Stimulated activated CD8-positive, alpha-beta memory T cell treated with anti-CD3 and anti-CD28 coated beads, Interleukin-15, amount 100 ng/mL, for 24 hours (primary cell): Measurements from ENCODE around the gene CLEC4D.
"Not testable (repeated sequence)": the region's sequence is repeated elsewhere in the genome, so short reads cannot be mapped to it uniquely, and the experiment has no call there.

Experiments used
- DNase-seq: peaks from one replicate; pipeline ENCODE4 v3.0.0-alpha.2; 2020; ENCODE audit warnings: low read depth

The CLEC4D gene

GRCh38 chr12:8532045-8532444, 18.7 kb downstream of the CLEC4D start:
- DNase-seq = no peak

- DNase-seq = not testable (repeated sequence)
These were observed 24.5 kb downstream of the CLEC4D start for GRCh38 chr12:8537820-8538219.

GRCh38 chr12:8540831-8541230, 27.5 kb downstream of the CLEC4D start, which contains the start of gene CLEC4E:
Gene CLEC4E (minus strand): TSS chr12:8540905. CDS start chr12:8540797, 108 bp downstream.
- not testable (repeated sequence) for DNase-seq

GRCh38 chr12:8541562-8541961, 28.3 kb downstream of the CLEC4D start:
- no peak for DNase-seq

GRCh38 chr12:8544295-8544694, 31.0 kb downstream of the CLEC4D start:
- DNase-seq = peak; percentile 34

GRCh38 chr12:8546591-8546990, 33.3 kb downstream of the CLEC4D start:
- no peak for DNase-seq

GRCh38 chr12:8547645-8548044, 34.3 kb downstream of the CLEC4D start:
- DNase-seq = no peak

GRCh38 chr12:8548192-8548591, 34.9 kb downstream of the CLEC4D start:
- DNase-seq = no peak

GRCh38 chr12:8549381-8549780, 36.1 kb downstream of the CLEC4D start:
- no peak for DNase-seq

GRCh38 chr12:8553088-8553627, 39.9 kb downstream of the CLEC4D start:
- DNase-seq = no peak

- DNase-seq = no peak
These were observed 41.3 kb downstream of the CLEC4D start for GRCh38 chr12:8554451-8555195.

- no peak for DNase-seq
These were observed 43.3 kb downstream of the CLEC4D start for GRCh38 chr12:8556531-8557097.

- no peak for DNase-seq
These were observed 46.4 kb downstream of the CLEC4D start for GRCh38 chr12:8559676-8560075.

GRCh38 chr12:8561011-8561410, 47.7 kb downstream of the CLEC4D start:
- DNase-seq = no peak

GRCh38 chr12:8562310-8562709, 49.0 kb downstream of the CLEC4D start:
- no peak for DNase-seq

GRCh38 chr12:8563356-8563755, 50.1 kb downstream of the CLEC4D start:
- no peak for DNase-seq

- no peak for DNase-seq
These were observed 51.4 kb downstream of the CLEC4D start for GRCh38 chr12:8564656-8565055.

GRCh38 chr12:8566052-8566451, 52.7 kb downstream of the CLEC4D start:
- not testable (repeated sequence) for DNase-seq

GRCh38 chr12:8566525-8566924, 53.2 kb downstream of the CLEC4D start:
- no peak for DNase-seq
